Measurements from ENCODE around the gene SMC4. TPM values are rescaled to one million over a fixed set of nuclear protein-coding genes. Genes with fewer than 3 reads are reported as not detected.
A peak's percentile ranks its signal among the peaks of the same experiment; 100 is the strongest.

SMC4 gene
- total and polyA plus RNA-seq, 9 donors, result 45.6 to 84.3 (median 66.6) TPM

GRCh38 chr3:160473978-160474377, 74.5 kb downstream of the SMC4 start:
- WGBS (ENCODE audit: insufficient coverage), result 38% methylated on average over 1 of the region's 1 CpG
- Histone ChIP-seq H3K4me3 (ENCODE audit: low read length) (no peak overlapping the region), H3K9me3 (replicated peaks; ENCODE audit: control insufficient read depth, low read depth, low read length) (peaks cover 12% of the 10 kb centered on the region), H3K4me1 (ENCODE audit: control insufficient read depth, insufficient read depth, low read length) (no peaks in the 10 kb centered on the region), H3K27me3 (ENCODE audit: control insufficient read depth, insufficient read depth, low read length) (no peaks in the 10 kb centered on the region), H3K36me3 (ENCODE audit: control insufficient read depth, insufficient read depth, low read length) (no peaks in the 10 kb centered on the region), H3K27ac (ENCODE audit: low read length) (no peak overlapping the region)
- DNase-seq, result peak; percentile 61

GRCh38 chr3:160474416-160474838, 75.0 kb downstream of the SMC4 start:
- H3K27ac ChIP-seq (ENCODE audit: low read length), result no peak overlapping the region
- H3K4me1 ChIP-seq (ENCODE audit: control insufficient read depth, insufficient read depth, low read length), result no peaks in the 10 kb centered on the region
- no peaks in the 10 kb centered on the region for H3K27me3 ChIP-seq (ENCODE audit: control insufficient read depth, insufficient read depth, low read length)
- peak; percentile 32 for DNase-seq
- H3K36me3 ChIP-seq (ENCODE audit: control insufficient read depth, insufficient read depth, low read length), result no peaks in the 10 kb centered on the region
- H3K9me3 ChIP-seq (replicated peaks; ENCODE audit: control insufficient read depth, low read depth, low read length), result peaks cover 12% of the 10 kb centered on the region
- H3K4me3 ChIP-seq (ENCODE audit: low read length), result no peak overlapping the region

GRCh38 chr3:160475153-160475552, 75.7 kb downstream of the SMC4 start:
- Histone ChIP-seq H3K36me3 (ENCODE audit: control insufficient read depth, insufficient read depth, low read length) (no peaks in the 10 kb centered on the region), H3K27me3 (ENCODE audit: control insufficient read depth, insufficient read depth, low read length) (no peaks in the 10 kb centered on the region), H3K4me3 (ENCODE audit: low read length) (no peak overlapping the region), H3K9me3 (replicated peaks; ENCODE audit: control insufficient read depth, low read depth, low read length) (peaks cover 12% of the 10 kb centered on the region), H3K4me1 (ENCODE audit: control insufficient read depth, insufficient read depth, low read length) (no peaks in the 10 kb centered on the region), H3K27ac (ENCODE audit: low read length) (no peak overlapping the region)
- no CpG with 5 or more reads among the region's 2 CpGs for WGBS (ENCODE audit: insufficient coverage)
- no peak for DNase-seq

- Histone ChIP-seq H3K4me1 (ENCODE audit: control insufficient read depth, insufficient read depth, low read length) (no peaks in the 10 kb centered on the region), H3K27ac (ENCODE audit: low read length) (no peak overlapping the region), H3K4me3 (ENCODE audit: low read length) (no peak overlapping the region), H3K36me3 (ENCODE audit: control insufficient read depth, insufficient read depth, low read length) (no peaks in the 10 kb centered on the region), H3K27me3 (ENCODE audit: control insufficient read depth, insufficient read depth, low read length) (no peaks in the 10 kb centered on the region), H3K9me3 (replicated peaks; ENCODE audit: control insufficient read depth, low read depth, low read length) (peaks cover 7% of the 10 kb centered on the region)
- DNase-seq, result no peak
- WGBS (ENCODE audit: insufficient coverage), result 100% methylated on average over 1 of the region's 2 CpGs
Measured at GRCh38 chr3:160475884-160476283, 76.4 kb downstream of the SMC4 start.

GRCh38 chr3:160477750-160478149, 78.3 kb downstream of the SMC4 start:
- no peak overlapping the region for H3K27ac ChIP-seq (ENCODE audit: low read length)
- no peaks in the 10 kb centered on the region for H3K27me3 ChIP-seq (ENCODE audit: control insufficient read depth, insufficient read depth, low read length)
- H3K36me3 ChIP-seq (ENCODE audit: control insufficient read depth, insufficient read depth, low read length), result no peaks in the 10 kb centered on the region
- DNase-seq, result no peak
- H3K4me3 ChIP-seq (ENCODE audit: low read length), result no peak overlapping the region
- WGBS (ENCODE audit: insufficient coverage), result 64% methylated on average over 5 of the region's 5 CpGs
- H3K9me3 ChIP-seq (replicated peaks; ENCODE audit: control insufficient read depth, low read depth, low read length), result no peaks in the 10 kb centered on the region
- H3K4me1 ChIP-seq (ENCODE audit: control insufficient read depth, insufficient read depth, low read length), result no peaks in the 10 kb centered on the region

- WGBS (ENCODE audit: insufficient coverage), result 84% methylated on average over 4 of the region's 5 CpGs
- no peaks in the 10 kb centered on the region for H3K36me3 ChIP-seq (ENCODE audit: control insufficient read depth, insufficient read depth, low read length)
- DNase-seq, result no peak
- H3K27ac ChIP-seq (ENCODE audit: low read length), result no peak overlapping the region
- H3K27me3 ChIP-seq (ENCODE audit: control insufficient read depth, insufficient read depth, low read length), result no peaks in the 10 kb centered on the region
- no peaks in the 10 kb centered on the region for H3K9me3 ChIP-seq (replicated peaks; ENCODE audit: control insufficient read depth, low read depth, low read length)
- no peak overlapping the region for H3K4me3 ChIP-seq (ENCODE audit: low read length)
- no peaks in the 10 kb centered on the region for H3K4me1 ChIP-seq (ENCODE audit: control insufficient read depth, insufficient read depth, low read length)
Measured at GRCh38 chr3:160478338-160478737, 78.9 kb downstream of the SMC4 start.

- Histone ChIP-seq H3K4me3 (ENCODE audit: low read length) (no peak overlapping the region), H3K4me1 (ENCODE audit: control insufficient read depth, insufficient read depth, low read length) (no peaks in the 10 kb centered on the region), H3K27me3 (ENCODE audit: control insufficient read depth, insufficient read depth, low read length) (no peaks in the 10 kb centered on the region), H3K27ac (ENCODE audit: low read length) (no peak overlapping the region), H3K9me3 (replicated peaks; ENCODE audit: control insufficient read depth, low read depth, low read length) (no peaks in the 10 kb centered on the region), H3K36me3 (ENCODE audit: control insufficient read depth, insufficient read depth, low read length) (no peaks in the 10 kb centered on the region)
- DNase-seq, result no peak
- 87% methylated on average over 4 of the region's 10 CpGs for WGBS (ENCODE audit: insufficient coverage)
Measured at GRCh38 chr3:160479376-160479775, 79.9 kb downstream of the SMC4 start.

GRCh38 chr3:160480931-160481330, 81.5 kb downstream of the SMC4 start:
- Histone ChIP-seq H3K4me1 (ENCODE audit: control insufficient read depth, insufficient read depth, low read length) (no peaks in the 10 kb centered on the region), H3K27ac (ENCODE audit: low read length) (no peak overlapping the region), H3K9me3 (replicated peaks; ENCODE audit: control insufficient read depth, low read depth, low read length) (no peaks in the 10 kb centered on the region), H3K36me3 (ENCODE audit: control insufficient read depth, insufficient read depth, low read length) (no peaks in the 10 kb centered on the region), H3K4me3 (ENCODE audit: low read length) (no peak overlapping the region), H3K27me3 (ENCODE audit: control insufficient read depth, insufficient read depth, low read length) (no peaks in the 10 kb centered on the region)
- no peak for DNase-seq
- WGBS (ENCODE audit: insufficient coverage), result no CpG with 5 or more reads among the region's 5 CpGs

GRCh38 chr3:160481856-160482255, 82.4 kb downstream of the SMC4 start:
- no peak for DNase-seq
- no peaks in the 10 kb centered on the region for H3K9me3 ChIP-seq (replicated peaks; ENCODE audit: control insufficient read depth, low read depth, low read length)
- H3K27me3 ChIP-seq (ENCODE audit: control insufficient read depth, insufficient read depth, low read length), result no peaks in the 10 kb centered on the region
- no peak overlapping the region for H3K27ac ChIP-seq (ENCODE audit: low read length)
- no peaks in the 10 kb centered on the region for H3K4me1 ChIP-seq (ENCODE audit: control insufficient read depth, insufficient read depth, low read length)
- 93% methylated on average over 4 of the region's 6 CpGs for WGBS (ENCODE audit: insufficient coverage)
- H3K4me3 ChIP-seq (ENCODE audit: low read length), result no peak overlapping the region
- no peaks in the 10 kb centered on the region for H3K36me3 ChIP-seq (ENCODE audit: control insufficient read depth, insufficient read depth, low read length)

GRCh38 chr3:160482796-160483195, 83.3 kb downstream of the SMC4 start:
- Histone ChIP-seq H3K27me3 (ENCODE audit: control insufficient read depth, insufficient read depth, low read length) (no peaks in the 10 kb centered on the region), H3K36me3 (ENCODE audit: control insufficient read depth, insufficient read depth, low read length) (no peaks in the 10 kb centered on the region), H3K4me3 (ENCODE audit: low read length) (no peak overlapping the region), H3K27ac (ENCODE audit: low read length) (no peak overlapping the region), H3K4me1 (ENCODE audit: control insufficient read depth, insufficient read depth, low read length) (no peaks in the 10 kb centered on the region), H3K9me3 (replicated peaks; ENCODE audit: control insufficient read depth, low read depth, low read length) (no peaks in the 10 kb centered on the region)
- DNase-seq, result no peak
- WGBS (ENCODE audit: insufficient coverage), result no CpG with 5 or more reads among the region's 3 CpGs

All from muscle of leg (tissue), 11 donors.